Sigmoid colon (tissue), 4 donors: ENCODE measurements around the gene GPC6.

Experiments used
- CTCF ChIP-seq, 4 experiments: fragments of 450-650 bp in 3 of 4; fragments of 200-600 bp in 1 of 4; IDR thresholded peaks; one replicate each; pipeline ENCODE4 v1.5.1; 2016 to 2019; ENCODE audit warnings: antibody characterized with exemption in 4 of 4, mild to moderate bottlenecking in 3 of 4, moderate library complexity in 2 of 4
- POLR2A ChIP-seq, 2 donors: fragments of 450-650 bp; IDR thresholded peaks; one replicate each; pipeline ENCODE4 v1.6.1; 2016; ENCODE audit warnings: antibody characterized with exemption in 2 of 2, mild to moderate bottlenecking in 2 of 2, moderate library complexity in 2 of 2
- POLR2AphosphoS5 ChIP-seq, 4 donors: sonication (generic); formaldehyde crosslinking; IDR thresholded peaks; one replicate each; pipeline ENCODE4 v1.6.1; 2017; ENCODE audit warnings: antibody characterized with exemption in 4 of 4

DNA sequence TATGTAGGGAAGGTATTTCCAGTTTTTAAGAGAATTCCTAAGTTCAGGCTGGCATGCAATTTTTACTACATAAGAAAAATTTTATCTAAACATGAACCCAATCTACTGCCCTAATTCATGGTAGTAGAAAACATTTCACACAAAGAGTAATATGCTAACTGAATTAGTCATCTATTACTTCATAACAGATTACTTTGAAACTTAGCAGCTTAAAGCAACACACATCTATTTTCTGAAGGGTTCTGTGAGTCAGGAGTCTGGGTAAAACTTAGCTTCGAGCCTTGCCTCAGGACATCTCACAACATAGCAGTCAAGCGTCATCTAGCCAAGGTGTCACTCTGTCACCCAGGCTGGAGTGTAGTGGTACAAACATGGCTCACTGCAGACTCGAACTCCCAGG is 715.4 kb downstream of the GPC6 start:
- TF ChIP-seq POLR2A (IDR thresholded peaks at IDR 0.05) = no peak
- no peak for TF ChIP-seq CTCF (IDR thresholded peaks at IDR 0.05)
- no peak for TF ChIP-seq POLR2AphosphoS5 (IDR thresholded peaks at IDR 0.05)
